Stimulated activated effector memory CD8-positive, alpha-beta T cell treated with anti-CD3 and anti-CD28 coated beads, Interleukin-12 subunit alpha, Interleukin-12 subunit beta, amount 100 ng/mL, for 72 hours (primary cell): ENCODE data around the gene DEXI.
"Not testable (repeated sequence)": the region's sequence is repeated elsewhere in the genome, so short reads cannot be mapped to it uniquely, and the experiment has no call there.

ENCODE experiments used
- ATAC-seq: fragments of 150-1000 bp; cut with Tn5 transposase; 2 replicates; pipeline ENCODE4 v1.10.0; 2021
- DNase-seq, 2 donors: peaks; one replicate each; pipeline ENCODE4 v3.0.0; 2021 to 2022; ENCODE audit warnings: low spot score in 2 of 2
- H3K27ac Mint-ChIP-seq: one replicate; pipeline ENCODE4 v1.8.0; 2022; ENCODE audit warnings: mild to moderate bottlenecking, mixed read lengths
- H3K36me3 Mint-ChIP-seq: one replicate; pipeline ENCODE4 v1.8.0; 2022; ENCODE audit warnings: mild to moderate bottlenecking, mixed read lengths
- H3K4me1 Mint-ChIP-seq: one replicate; pipeline ENCODE4 v1.8.0; 2022; ENCODE audit warnings: mixed read lengths
- H3K4me3 Mint-ChIP-seq: one replicate; pipeline ENCODE4 v1.8.0; 2022; ENCODE audit warnings: mild to moderate bottlenecking, mixed read lengths
- H3K9me3 Mint-ChIP-seq: one replicate; pipeline ENCODE4 v1.8.0; 2022; ENCODE audit warnings: mixed read lengths

The DEXI gene

DNA sequence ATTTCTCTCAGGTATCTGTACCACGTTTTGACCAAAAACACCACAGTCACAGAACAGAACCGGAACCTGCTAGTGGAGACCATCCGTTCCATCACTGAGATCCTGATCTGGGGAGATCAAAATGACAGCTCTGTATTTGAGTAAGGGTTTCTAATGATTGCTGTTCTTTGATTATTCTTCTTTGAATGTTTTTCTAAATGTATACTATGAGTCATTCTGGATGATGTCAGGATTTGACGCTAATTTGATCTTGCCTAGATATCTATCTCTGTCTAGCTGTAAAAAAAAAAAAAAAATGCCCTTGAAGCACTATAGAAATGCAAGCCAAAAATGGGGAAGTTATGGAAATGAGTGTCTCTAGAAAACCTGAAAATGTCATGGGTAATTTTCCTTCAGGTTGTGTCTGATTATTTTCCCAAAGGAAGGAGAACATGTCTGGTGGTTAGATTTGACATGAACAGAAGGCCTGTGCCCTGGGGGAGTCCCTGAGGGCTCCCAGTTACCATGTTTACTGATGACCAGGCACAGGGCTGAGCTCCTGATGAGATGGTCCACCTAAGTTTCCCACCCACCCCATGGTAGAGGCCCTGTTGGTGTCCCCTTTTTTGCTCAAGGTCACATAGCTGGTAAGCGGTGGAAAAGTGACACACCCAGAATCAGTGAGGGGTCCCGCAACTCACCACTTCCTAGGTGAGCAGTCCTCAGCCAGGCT, 15.7 kb upstream of the DEXI start:
- Mint-ChIP-seq H3K4me1 (peaks cover 51% of the 10 kb centered on the region), H3K4me3 (peak overlapping the region; percentile 8), H3K27ac (peak overlapping the region; percentile 74), H3K36me3 (peaks cover 41% of the 10 kb centered on the region), H3K9me3 (no peaks in the 10 kb centered on the region)
- ATAC-seq (peak; percentile 77), DNase-seq (no peak)

GRCh38 chr16:10954903-10955302, 12.6 kb upstream of the DEXI start:
- Mint-ChIP-seq H3K4me3 (peak overlapping the region; percentile 8), H3K36me3 (peaks cover 30% of the 10 kb centered on the region), H3K9me3 (no peaks in the 10 kb centered on the region), H3K4me1 (peaks cover 48% of the 10 kb centered on the region), H3K27ac (peak overlapping the region; percentile 32)
- DNase-seq (no peak), ATAC-seq (no peak)

- Mint-ChIP-seq H3K36me3 (peaks cover 5% of the 10 kb centered on the region), H3K27ac (peak overlapping the region; percentile 20), H3K4me1 (peaks cover 58% of the 10 kb centered on the region), H3K4me3 (no peak overlapping the region), H3K9me3 (no peaks in the 10 kb centered on the region)
- DNase-seq, result no peak
- no peak for ATAC-seq
Observed at GRCh38 chr16:10951026-10951425, 8.8 kb upstream of the DEXI start.

DNA sequence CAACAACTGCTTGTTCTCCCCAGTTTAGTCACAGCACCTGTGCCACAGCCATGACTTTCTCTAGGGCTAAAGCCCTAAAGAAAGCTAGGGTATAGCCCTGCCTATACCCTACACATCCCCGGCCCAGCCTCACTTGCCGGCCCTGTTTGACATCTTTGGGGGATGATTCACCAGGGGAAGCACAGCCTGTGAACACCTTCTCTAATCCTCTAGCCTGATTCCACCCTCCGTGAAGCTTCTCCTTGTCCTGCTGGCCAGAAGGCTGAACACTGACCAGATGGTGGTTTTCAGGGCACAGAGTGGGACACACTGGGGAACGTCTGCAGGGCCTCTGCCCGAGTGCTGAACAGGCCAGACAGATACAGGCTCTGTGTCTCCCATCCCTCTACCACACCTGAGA, 8.1 kb upstream of the DEXI start:
- Mint-ChIP-seq H3K4me3 (no peak overlapping the region), H3K36me3 (peaks cover 4% of the 10 kb centered on the region), H3K27ac (peak overlapping the region; percentile 44), H3K4me1 (peaks cover 60% of the 10 kb centered on the region), H3K9me3 (no peaks in the 10 kb centered on the region)
- no peak for ATAC-seq
- no peak for DNase-seq

DNA sequence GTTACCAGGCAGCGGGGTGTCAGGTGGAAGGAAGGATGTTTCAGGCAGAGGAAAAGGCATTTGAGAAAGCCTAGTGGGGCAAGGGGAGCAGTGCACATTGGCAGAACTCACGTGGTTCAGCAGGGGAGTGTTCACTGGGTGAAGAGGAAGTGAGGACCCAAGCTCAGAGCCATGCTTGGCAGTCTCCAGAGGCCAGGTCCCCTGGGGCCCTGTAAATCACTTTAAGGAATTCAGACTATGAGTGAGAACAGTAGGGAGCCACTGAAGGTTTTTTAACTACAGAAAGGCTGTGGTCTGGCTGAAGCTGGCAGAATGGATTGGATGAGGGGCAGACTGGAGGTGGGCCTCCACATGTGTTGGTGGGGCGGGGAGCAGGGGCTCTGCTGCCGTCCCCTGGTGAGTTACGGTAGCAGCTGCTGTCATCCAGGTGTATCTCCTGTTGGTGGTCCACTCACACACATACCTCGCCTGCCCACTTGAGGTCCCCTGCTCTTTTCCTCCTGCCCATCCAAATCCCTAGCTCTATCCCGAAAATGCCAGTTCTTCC, 7.2 kb upstream of the DEXI start:
- no peak overlapping the region for H3K4me3 Mint-ChIP-seq
- DNase-seq, result no peak
- H3K27ac Mint-ChIP-seq, result peak overlapping the region; percentile 44
- no peaks in the 10 kb centered on the region for H3K36me3 Mint-ChIP-seq
- ATAC-seq, result peak; percentile 55
- no peaks in the 10 kb centered on the region for H3K9me3 Mint-ChIP-seq
- H3K4me1 Mint-ChIP-seq, result peaks cover 58% of the 10 kb centered on the region

DNA sequence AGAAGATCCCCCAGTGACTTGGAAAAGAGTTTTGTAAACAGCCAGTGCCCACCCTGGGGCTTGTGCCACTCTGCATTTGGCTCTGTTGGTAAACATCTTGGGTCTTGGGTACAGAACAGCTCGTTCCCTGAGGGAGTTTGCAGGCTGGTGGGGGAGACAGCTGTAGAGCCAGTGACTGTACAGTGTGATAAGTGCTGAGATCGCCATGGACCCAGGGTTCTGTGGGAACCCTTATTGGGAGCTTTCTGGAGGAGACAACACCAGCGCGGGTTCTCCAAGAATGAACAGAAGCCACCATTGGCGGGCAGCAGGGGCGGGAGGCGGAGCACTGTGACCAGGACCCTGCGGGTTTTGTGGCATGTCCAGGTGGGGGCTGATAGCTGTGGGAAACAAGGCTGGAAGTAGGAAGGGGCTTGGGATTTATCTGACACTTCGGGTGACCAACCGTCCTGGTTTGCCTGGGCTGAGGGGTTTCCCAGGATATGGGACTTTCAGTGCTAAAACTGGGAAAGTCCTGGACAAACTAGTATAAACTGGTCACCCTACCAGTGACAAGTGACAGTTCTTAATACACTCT, 5.0 kb upstream of the DEXI start:
- ATAC-seq, result no peak
- no peaks in the 10 kb centered on the region for H3K36me3 Mint-ChIP-seq
- H3K4me3 Mint-ChIP-seq, result no peak overlapping the region
- no peak overlapping the region for H3K27ac Mint-ChIP-seq
- H3K4me1 Mint-ChIP-seq, result peaks cover 66% of the 10 kb centered on the region
- H3K9me3 Mint-ChIP-seq, result no peaks in the 10 kb centered on the region
- no peak for DNase-seq

GRCh38 chr16:10946308-10946707, 4.0 kb upstream of the DEXI start:
- Mint-ChIP-seq H3K4me1 (peaks cover 68% of the 10 kb centered on the region), H3K27ac (no peak overlapping the region), H3K4me3 (peak overlapping the region; percentile 85), H3K36me3 (no peaks in the 10 kb centered on the region), H3K9me3 (no peaks in the 10 kb centered on the region)
- no peak for ATAC-seq
- no peak for DNase-seq

GRCh38 chr16:10945065-10945787, 3.0 kb upstream of the DEXI start:
- Mint-ChIP-seq H3K4me1 (peaks cover 72% of the 10 kb centered on the region), H3K27ac (peak overlapping the region; percentile 88), H3K9me3 (no peaks in the 10 kb centered on the region), H3K4me3 (peak overlapping the region; percentile 85), H3K36me3 (no peaks in the 10 kb centered on the region)
- DNase-seq (no peak), ATAC-seq (no peak)

- Mint-ChIP-seq H3K4me1 (peaks cover 72% of the 10 kb centered on the region), H3K9me3 (no peaks in the 10 kb centered on the region), H3K27ac (peak within 1 kb of the TSS; percentile 88), H3K4me3 (peak within 1 kb of the TSS; percentile 85), H3K36me3 (peaks cover 6% of the 10 kb centered on the region)
- ATAC-seq (peak; percentile 84), DNase-seq (peak; percentile 96 to 98)
Observed at GRCh38 chr16:10944249-10945064, 2.2 kb upstream of the DEXI start, which contains the start of gene CLEC16A. CLEC16A (plus strand) TSS chr16:10944564; CDS start chr16:10944718, 154 bp downstream.

GRCh38 chr16:10943064-10943353, 741 bp upstream of the DEXI start:
- DNase-seq (no peak), ATAC-seq (no peak)
- Mint-ChIP-seq H3K9me3 (no peaks in the 10 kb centered on the region), H3K4me1 (peaks cover 79% of the 10 kb centered on the region), H3K27ac (no peak overlapping the region), H3K36me3 (peaks cover 15% of the 10 kb centered on the region), H3K4me3 (peak overlapping the region; percentile 79)

DNA sequence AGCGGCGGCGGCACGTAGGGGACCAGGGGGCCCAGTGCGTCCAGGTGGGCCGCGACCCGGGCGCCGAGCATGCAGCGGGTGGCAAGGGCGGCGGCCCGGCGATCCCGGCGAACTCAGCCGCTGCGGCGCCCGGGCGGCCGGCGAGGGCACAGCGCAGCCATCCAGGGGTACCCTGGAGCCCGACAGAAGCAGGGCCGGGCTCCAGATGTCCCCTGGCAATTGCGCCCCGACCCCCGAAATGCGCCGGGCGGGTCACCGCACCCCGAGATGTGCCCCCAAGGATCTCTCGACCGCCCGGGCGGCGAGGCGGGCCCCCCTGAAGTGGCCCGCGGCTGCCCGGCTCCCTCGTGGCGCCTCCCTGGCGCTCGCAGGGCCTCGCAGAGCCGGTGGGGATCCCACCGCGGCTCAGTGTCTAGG, 325 bp downstream of the DEXI start:
- not testable (repeated sequence) for H3K9me3 Mint-ChIP-seq

DNA sequence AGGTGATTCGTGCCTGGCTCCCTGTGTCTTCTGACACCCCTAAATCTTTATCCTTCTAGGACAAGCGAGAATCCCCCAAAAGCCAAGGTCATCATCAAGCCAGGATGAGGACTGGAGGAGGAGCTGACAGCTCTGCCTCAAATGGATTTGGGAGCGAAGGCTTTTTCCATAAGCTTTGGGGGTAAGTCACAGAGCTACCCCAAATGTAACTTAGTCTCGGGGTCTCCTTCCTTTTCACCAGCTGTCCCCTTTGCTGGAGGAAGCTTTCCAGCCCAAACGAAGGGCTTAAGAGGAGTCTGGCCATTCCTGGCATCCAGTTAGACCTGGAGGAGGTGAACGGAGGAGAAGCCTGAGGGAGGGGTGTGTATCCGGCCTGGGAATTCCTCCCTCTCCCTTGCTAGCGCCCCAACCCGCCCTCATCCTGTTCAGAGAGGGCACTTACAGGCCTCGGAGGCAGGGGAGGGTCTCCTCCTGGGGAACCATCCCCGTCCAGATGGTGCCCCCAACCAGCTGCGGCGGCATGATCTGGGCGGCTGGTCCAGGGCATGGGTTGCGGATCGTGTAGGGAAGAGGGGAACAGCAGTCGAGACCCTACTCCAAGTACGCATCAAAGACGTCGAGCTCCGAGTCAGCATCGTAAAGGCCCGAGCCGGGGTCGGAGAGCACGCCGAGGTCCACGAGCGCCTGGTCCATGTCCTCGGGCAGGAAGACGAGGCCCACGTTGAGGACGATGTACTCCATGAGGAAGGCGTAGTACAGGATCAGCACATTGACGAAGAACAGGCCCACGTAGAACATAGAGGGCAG, 938 bp downstream of the DEXI start:
- H3K36me3 Mint-ChIP-seq, result peaks cover 29% of the 10 kb centered on the region
- ATAC-seq, result peak; percentile 1
- H3K4me3 Mint-ChIP-seq, result peak overlapping the region; percentile 79
- no peaks in the 10 kb centered on the region for H3K9me3 Mint-ChIP-seq
- no peak for DNase-seq
- peak overlapping the region; percentile 65 for H3K27ac Mint-ChIP-seq
- H3K4me1 Mint-ChIP-seq, result peaks cover 84% of the 10 kb centered on the region

More for the DNA sequence above, 325 bp downstream of the DEXI start:
- H3K36me3 Mint-ChIP-seq, result peaks cover 23% of the 10 kb centered on the region
- H3K4me3 Mint-ChIP-seq, result peak overlapping the region; percentile 79
- peaks cover 83% of the 10 kb centered on the region for H3K4me1 Mint-ChIP-seq
- peak overlapping the region; percentile 65 for H3K27ac Mint-ChIP-seq
- DNase-seq, result not testable (repeated sequence)
- peak; percentile 2 for ATAC-seq

DNA sequence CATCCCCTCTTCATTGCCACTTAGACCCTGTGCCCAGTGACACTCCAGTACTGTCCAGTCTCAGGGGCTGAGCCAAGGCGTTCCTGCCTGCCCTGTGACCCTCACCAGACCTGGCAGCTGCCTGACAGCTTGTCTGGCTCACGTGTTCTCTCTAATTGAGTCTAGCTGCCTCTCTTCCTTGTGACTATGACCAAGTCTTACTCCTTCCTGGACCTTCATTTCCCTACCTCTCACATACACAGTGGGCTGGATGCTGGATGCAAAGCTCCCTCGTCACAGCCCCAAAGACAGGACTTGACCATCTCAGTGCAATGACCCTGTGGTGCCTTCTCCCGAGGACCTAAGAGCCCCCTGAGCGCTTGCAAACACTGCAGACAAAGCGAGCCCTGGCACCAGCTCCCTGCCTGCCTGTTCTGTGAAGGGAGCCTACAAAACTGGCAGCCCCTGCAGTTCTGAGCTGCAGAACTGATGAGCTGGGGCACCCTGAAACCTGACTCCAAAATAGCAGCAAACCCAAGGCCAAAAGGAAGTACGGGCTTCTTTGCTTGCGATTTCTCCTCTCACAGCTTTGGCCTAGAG, 1.7 kb downstream of the DEXI start:
- H3K4me3 Mint-ChIP-seq, result peak overlapping the region; percentile 79
- peak overlapping the region; percentile 65 for H3K27ac Mint-ChIP-seq
- no peak for DNase-seq
- peaks cover 36% of the 10 kb centered on the region for H3K36me3 Mint-ChIP-seq
- no peak for ATAC-seq
- no peaks in the 10 kb centered on the region for H3K9me3 Mint-ChIP-seq
- H3K4me1 Mint-ChIP-seq, result peaks cover 84% of the 10 kb centered on the region

- no peak for DNase-seq
- H3K4me1 Mint-ChIP-seq, result peaks cover 82% of the 10 kb centered on the region
- no peak for ATAC-seq
- peak overlapping the region; percentile 68 for H3K27ac Mint-ChIP-seq
- H3K9me3 Mint-ChIP-seq, result no peaks in the 10 kb centered on the region
- peak overlapping the region; percentile 79 for H3K4me3 Mint-ChIP-seq
- peaks cover 45% of the 10 kb centered on the region for H3K36me3 Mint-ChIP-seq
Observed at GRCh38 chr16:10939649-10940234, 2.5 kb downstream of the DEXI start.
